Adipocyte (in vitro differentiated cells): Measurements from ENCODE around the gene RFX8.
A peak's percentile ranks its signal among the peaks of the same experiment; 100 is the strongest.

Experiments
- DNase-seq: peaks from one replicate; pipeline ENCODE4 v3.0.0-alpha.2; 2015; ENCODE audit warnings: low read depth
- H3K27me3 ChIP-seq: replicated peaks from 2 replicates; pipeline ENCODE4 v1.7.0; 2013; ENCODE audit warnings: mild to moderate bottlenecking, low read length, moderate library complexity; ENCODE audit not compliant: control insufficient read depth, insufficient read depth
- H3K36me3 ChIP-seq: 2 replicates; pipeline ENCODE4 v1.7.0; 2013; ENCODE audit warnings: low read length, mild to moderate bottlenecking, moderate library complexity; ENCODE audit not compliant: control insufficient read depth, insufficient read depth, severe bottlenecking
- H3K4me1 ChIP-seq: 2 replicates; pipeline ENCODE4 v1.7.0; 2013; ENCODE audit warnings: mild to moderate bottlenecking, low read length, moderate library complexity; ENCODE audit not compliant: control insufficient read depth, insufficient read depth
- H3K4me3 ChIP-seq: 2 replicates; pipeline ENCODE4 v1.7.0; 2013; ENCODE audit warnings: mild to moderate bottlenecking, low read length, moderate library complexity
- H3K9ac ChIP-seq: 2 replicates; pipeline ENCODE4 v1.7.0; 2013; ENCODE audit warnings: mild to moderate bottlenecking, low read length, moderate library complexity
- H3K9me3 ChIP-seq: 2 replicates; pipeline ENCODE4 v1.7.0; 2013; ENCODE audit warnings: mild to moderate bottlenecking, low read length, moderate library complexity; ENCODE audit not compliant: control insufficient read depth

Gene RFX8

GRCh38 chr2:101395545-101396315 lies 79.2 kb downstream of the RFX8 start:
- peaks cover 13% of the 10 kb centered on the region for H3K4me1 ChIP-seq
- no peaks in the 10 kb centered on the region for H3K9me3 ChIP-seq
- no peaks in the 10 kb centered on the region for H3K27me3 ChIP-seq
- H3K36me3 ChIP-seq, result no peaks in the 10 kb centered on the region
- peak overlapping the region; percentile 11 for H3K9ac ChIP-seq
- H3K4me3 ChIP-seq, result no peak overlapping the region
- DNase-seq, result peak; percentile 20

- H3K9me3 ChIP-seq, result no peaks in the 10 kb centered on the region
- H3K4me3 ChIP-seq, result no peak overlapping the region
- no peaks in the 10 kb centered on the region for H3K36me3 ChIP-seq
- peaks cover 12% of the 10 kb centered on the region for H3K4me1 ChIP-seq
- H3K27me3 ChIP-seq, result peaks cover 9% of the 10 kb centered on the region
- peak; percentile 50 for DNase-seq
- no peak overlapping the region for H3K9ac ChIP-seq
Observed at GRCh38 chr2:101388232-101388631, 86.7 kb downstream of the RFX8 start.

DNA sequence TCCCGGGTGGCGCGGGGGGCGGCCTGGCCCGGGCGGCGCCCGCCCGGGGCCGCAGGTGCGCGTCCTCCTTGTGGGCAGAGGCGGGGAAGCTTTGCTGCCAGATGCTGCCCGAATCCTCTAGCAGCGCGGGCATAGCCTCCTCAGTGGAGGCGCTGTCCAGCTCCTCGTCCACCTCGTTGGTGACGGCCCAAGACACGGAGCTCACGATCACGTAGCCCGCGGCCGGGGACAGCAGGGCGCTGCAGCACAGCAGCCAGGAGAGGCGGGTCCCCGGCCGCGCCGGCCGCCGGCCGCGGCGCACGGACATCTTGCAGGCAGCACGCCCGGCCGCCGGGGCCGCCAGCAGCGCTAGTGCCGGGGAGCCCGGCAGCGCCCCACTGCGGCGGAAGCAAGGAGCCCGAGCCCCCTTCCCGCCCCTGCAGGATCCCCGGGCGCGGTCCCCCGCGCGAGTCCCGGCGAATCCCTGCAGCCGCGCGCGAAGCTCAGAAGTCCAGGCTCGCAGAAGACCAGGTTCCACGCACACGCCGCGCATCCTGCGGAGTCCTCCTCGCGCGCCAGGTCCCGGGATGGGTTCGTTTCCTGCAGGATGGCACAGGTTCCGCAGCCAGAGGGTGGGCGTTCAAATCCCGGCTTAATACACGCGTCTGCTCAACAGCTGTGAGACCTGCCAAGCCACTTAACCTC lies 87.6 kb downstream of the RFX8 start, which contains the start of gene CREG2:
CREG2 (minus strand) TSS at position 353 of the 684 bp plus-strand sequence; CDS start at position 307, 46 bp downstream.
- Histone ChIP-seq H3K9ac (no peak within 1 kb of the TSS), H3K4me1 (peaks cover 12% of the 10 kb centered on the region), H3K27me3 (peaks cover 9% of the 10 kb centered on the region), H3K9me3 (no peaks in the 10 kb centered on the region), H3K36me3 (no peaks in the 10 kb centered on the region), H3K4me3 (peak within 1 kb of the TSS; percentile 80)
- DNase-seq, result peak; percentile 83

- Histone ChIP-seq H3K9ac (no peak overlapping the region), H3K36me3 (no peaks in the 10 kb centered on the region), H3K4me1 (peaks cover 12% of the 10 kb centered on the region), H3K9me3 (no peaks in the 10 kb centered on the region), H3K4me3 (peak overlapping the region; percentile 80), H3K27me3 (peaks cover 9% of the 10 kb centered on the region)
- DNase-seq, result no peak
Observed at GRCh38 chr2:101386599-101387150, 88.2 kb downstream of the RFX8 start.

DNA sequence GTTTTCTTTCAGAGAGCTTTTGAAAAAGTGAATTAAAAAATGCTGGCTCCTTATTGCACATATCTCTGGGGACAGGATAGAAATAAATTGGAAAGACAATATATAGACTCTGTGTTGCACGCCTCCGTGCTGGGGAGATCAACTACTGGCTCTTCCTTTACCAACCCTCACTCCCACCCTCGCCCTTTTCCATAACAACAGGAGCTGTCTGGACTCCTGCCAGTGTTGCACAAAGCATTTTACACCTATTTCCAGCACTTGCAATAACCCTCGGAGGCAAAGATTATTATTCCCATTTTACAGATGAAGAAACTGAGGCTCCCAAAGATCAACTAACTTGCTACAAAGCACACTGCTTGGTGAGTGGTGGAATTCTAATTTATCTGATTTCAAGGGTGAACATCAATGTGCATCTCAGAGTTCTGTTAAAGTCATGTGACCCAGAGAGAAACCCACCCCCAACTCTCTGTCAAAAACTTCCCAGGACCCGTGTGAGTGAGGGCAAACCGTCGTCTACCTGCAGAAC lies 91.8 kb downstream of the RFX8 start:
- Histone ChIP-seq H3K9me3 (no peaks in the 10 kb centered on the region), H3K4me3 (no peak overlapping the region), H3K4me1 (peaks cover 12% of the 10 kb centered on the region), H3K27me3 (peaks cover 9% of the 10 kb centered on the region), H3K36me3 (no peaks in the 10 kb centered on the region), H3K9ac (no peak overlapping the region)
- DNase-seq, result no peak

DNA sequence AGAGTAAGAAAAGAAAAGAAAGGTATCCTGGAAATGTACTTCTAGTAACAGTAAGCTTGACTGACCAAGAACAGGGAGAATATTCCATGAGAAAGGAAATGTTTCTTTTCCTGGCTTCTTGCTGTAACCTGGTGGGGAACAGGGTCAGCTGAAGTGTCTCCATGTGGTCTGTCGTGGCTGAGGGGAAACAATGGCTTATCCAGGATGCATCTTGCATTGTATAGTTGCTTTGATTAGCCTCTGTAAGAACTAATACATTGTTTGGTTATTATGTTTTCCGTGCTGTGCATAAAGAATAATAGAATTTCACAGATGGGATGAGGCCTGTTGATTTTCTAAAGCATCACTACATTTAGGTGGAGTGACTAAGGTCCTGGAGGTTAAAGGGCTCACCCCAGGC lies 92.5 kb downstream of the RFX8 start:
- H3K27me3 ChIP-seq, result peaks cover 9% of the 10 kb centered on the region
- H3K36me3 ChIP-seq, result no peaks in the 10 kb centered on the region
- no peak overlapping the region for H3K4me3 ChIP-seq
- no peaks in the 10 kb centered on the region for H3K9me3 ChIP-seq
- DNase-seq, result no peak
- no peak overlapping the region for H3K9ac ChIP-seq
- peaks cover 5% of the 10 kb centered on the region for H3K4me1 ChIP-seq

GRCh38 chr2:101380376-101380775 lies 94.5 kb downstream of the RFX8 start:
- no peak for DNase-seq
- H3K36me3 ChIP-seq, result no peaks in the 10 kb centered on the region
- H3K27me3 ChIP-seq, result no peaks in the 10 kb centered on the region
- no peaks in the 10 kb centered on the region for H3K9me3 ChIP-seq
- H3K4me3 ChIP-seq, result no peak overlapping the region
- H3K4me1 ChIP-seq, result peaks cover 5% of the 10 kb centered on the region
- H3K9ac ChIP-seq, result no peak overlapping the region

DNA sequence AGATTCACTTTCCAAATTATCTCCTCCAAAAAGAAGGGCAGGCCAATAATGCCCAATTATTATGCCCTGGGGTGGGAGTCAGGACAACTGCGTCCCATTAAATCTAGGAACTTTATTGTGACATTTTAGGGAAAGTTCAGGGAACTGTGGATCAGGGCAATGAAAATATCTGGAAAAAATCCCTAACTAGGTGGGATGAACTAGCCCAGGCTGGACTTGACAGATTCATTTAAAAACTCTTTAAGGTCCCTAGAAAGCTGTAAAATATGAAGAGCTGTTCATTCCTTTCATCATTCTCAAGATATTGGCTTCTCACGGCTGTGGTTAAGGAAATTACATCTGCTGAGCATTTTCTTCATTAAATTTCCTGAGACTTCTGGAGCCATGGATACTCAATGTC lies 95.8 kb downstream of the RFX8 start:
- no peaks in the 10 kb centered on the region for H3K27me3 ChIP-seq
- no peak overlapping the region for H3K4me3 ChIP-seq
- peaks cover 5% of the 10 kb centered on the region for H3K4me1 ChIP-seq
- DNase-seq, result no peak
- H3K36me3 ChIP-seq, result no peaks in the 10 kb centered on the region
- no peak overlapping the region for H3K9ac ChIP-seq
- H3K9me3 ChIP-seq, result no peaks in the 10 kb centered on the region

DNA sequence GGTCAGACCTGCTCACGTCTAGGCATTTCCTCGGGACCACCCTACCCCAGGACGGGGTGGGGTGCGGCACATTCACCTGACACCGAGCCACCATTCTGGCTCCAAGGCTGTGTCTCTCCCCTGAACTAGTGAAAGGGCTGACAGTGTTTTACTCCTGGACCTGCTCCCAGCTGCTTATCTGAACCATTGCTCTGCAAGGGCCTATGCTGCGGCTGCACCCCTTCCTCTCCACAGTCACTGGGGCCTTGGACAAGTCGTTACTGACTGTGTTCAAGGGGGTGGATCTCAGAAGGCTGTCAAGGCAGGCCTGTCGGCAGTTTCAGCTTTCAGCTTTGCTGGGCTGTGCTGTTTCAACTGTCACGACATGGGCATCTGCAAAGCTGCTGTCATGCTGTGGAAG lies 99.3 kb downstream of the RFX8 start:
- no peaks in the 10 kb centered on the region for H3K36me3 ChIP-seq
- H3K4me3 ChIP-seq, result no peak overlapping the region
- H3K9me3 ChIP-seq, result peaks cover 6% of the 10 kb centered on the region
- H3K4me1 ChIP-seq, result peaks cover 5% of the 10 kb centered on the region
- H3K27me3 ChIP-seq, result no peaks in the 10 kb centered on the region
- DNase-seq, result no peak
- H3K9ac ChIP-seq, result no peak overlapping the region

- Histone ChIP-seq H3K4me1 (peaks cover under 1% of the 10 kb centered on the region), H3K27me3 (no peaks in the 10 kb centered on the region), H3K9me3 (peaks cover 6% of the 10 kb centered on the region), H3K9ac (no peak overlapping the region), H3K36me3 (no peaks in the 10 kb centered on the region), H3K4me3 (no peak overlapping the region)
- DNase-seq, result no peak
Observed at GRCh38 chr2:101374821-101375561, 99.9 kb downstream of the RFX8 start.

GRCh38 chr2:101372792-101373191 lies 102.1 kb downstream of the RFX8 start:
- no peaks in the 10 kb centered on the region for H3K36me3 ChIP-seq
- H3K27me3 ChIP-seq, result no peaks in the 10 kb centered on the region
- no peak overlapping the region for H3K9ac ChIP-seq
- no peak for DNase-seq
- peaks cover 6% of the 10 kb centered on the region for H3K9me3 ChIP-seq
- no peaks in the 10 kb centered on the region for H3K4me1 ChIP-seq
- no peak overlapping the region for H3K4me3 ChIP-seq
